Measurements from ENCODE around the gene WDFY1. TPM values are rescaled to one million over a fixed set of nuclear protein-coding genes. Genes with fewer than 3 reads are reported as not detected.

The WDFY1 gene
- total RNA-seq, 1 experiment from 2014 or later = 88.7 TPM

GRCh38 chr2:223922308-223922707 lies 22.8 kb downstream of the WDFY1 start:
- Histone ChIP-seq H3K4me3 (ENCODE audit: low read depth, low read length, poor library complexity, severe bottlenecking) (no peak overlapping the region), H3K27ac (ENCODE audit: low read depth, low read length, poor library complexity, severe bottlenecking) (no peak overlapping the region), H3K9me3 (ENCODE audit: low read depth, low read length, poor library complexity, severe bottlenecking) (peaks cover 14% of the 10 kb centered on the region), H3K27me3 (replicated peaks; ENCODE audit: insufficient read depth, low read depth, low read length, poor library complexity) (no peaks in the 10 kb centered on the region), H3K36me3 (ENCODE audit: insufficient read depth, low read length, poor library complexity, severe bottlenecking) (peaks cover 6% of the 10 kb centered on the region), H3K4me1 (ENCODE audit: insufficient read depth, low read length, poor library complexity, severe bottlenecking) (no peaks in the 10 kb centered on the region)
- ChIA-PET CTCF (no interaction called here), POLR2A (ENCODE audit: low non-redundant PET) (no interaction called here)
- intact Hi-C loops (cut with micrococcal nuclease; ENCODE audit: unreplicated experiment) = no loop called here
- no peak for TF ChIP-seq EZH2 (IDR thresholded peaks at IDR 0.05; ENCODE audit: borderline replicate concordance, low read depth, low read length, poor library complexity, severe bottlenecking)
- TF ChIP-seq, protein P1, sequence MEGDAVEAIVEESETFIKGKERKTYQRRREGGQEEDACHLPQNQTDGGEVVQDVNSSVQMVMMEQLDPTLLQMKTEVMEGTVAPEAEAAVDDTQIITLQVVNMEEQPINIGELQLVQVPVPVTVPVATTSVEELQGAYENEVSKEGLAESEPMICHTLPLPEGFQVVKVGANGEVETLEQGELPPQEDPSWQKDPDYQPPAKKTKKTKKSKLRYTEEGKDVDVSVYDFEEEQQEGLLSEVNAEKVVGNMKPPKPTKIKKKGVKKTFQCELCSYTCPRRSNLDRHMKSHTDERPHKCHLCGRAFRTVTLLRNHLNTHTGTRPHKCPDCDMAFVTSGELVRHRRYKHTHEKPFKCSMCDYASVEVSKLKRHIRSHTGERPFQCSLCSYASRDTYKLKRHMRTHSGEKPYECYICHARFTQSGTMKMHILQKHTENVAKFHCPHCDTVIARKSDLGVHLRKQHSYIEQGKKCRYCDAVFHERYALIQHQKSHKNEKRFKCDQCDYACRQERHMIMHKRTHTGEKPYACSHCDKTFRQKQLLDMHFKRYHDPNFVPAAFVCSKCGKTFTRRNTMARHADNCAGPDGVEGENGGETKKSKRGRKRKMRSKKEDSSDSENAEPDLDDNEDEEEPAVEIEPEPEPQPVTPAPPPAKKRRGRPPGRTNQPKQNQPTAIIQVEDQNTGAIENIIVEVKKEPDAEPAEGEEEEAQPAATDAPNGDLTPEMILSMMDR (conservative IDR thresholded peaks at IDR 0.05; ENCODE audit: low read depth, low read length) = no peak
- DNase-seq (ENCODE audit: low spot score) = no peak
- BruUV-seq (replicated peaks) = no TSS peak

GRCh38 chr2:223921204-223921603 lies 23.9 kb downstream of the WDFY1 start:
- no peak overlapping the region for H3K4me3 ChIP-seq (ENCODE audit: low read depth, low read length, poor library complexity, severe bottlenecking)
- ChIA-PET POLR2A (ENCODE audit: low non-redundant PET) (no interaction called here), CTCF (no interaction called here)
- H3K27me3 ChIP-seq (replicated peaks; ENCODE audit: insufficient read depth, low read depth, low read length, poor library complexity) = no peaks in the 10 kb centered on the region
- no peaks in the 10 kb centered on the region for H3K4me1 ChIP-seq (ENCODE audit: insufficient read depth, low read length, poor library complexity, severe bottlenecking)
- TF ChIP-seq, protein P1 (conservative IDR thresholded peaks at IDR 0.05; ENCODE audit: low read depth, low read length) = no peak
- no peak for TF ChIP-seq EZH2 (IDR thresholded peaks at IDR 0.05; ENCODE audit: borderline replicate concordance, low read depth, low read length, poor library complexity, severe bottlenecking)
- BruUV-seq (replicated peaks) = no TSS peak
- intact Hi-C loops (cut with micrococcal nuclease; ENCODE audit: unreplicated experiment) = no loop called here
- peaks cover 3% of the 10 kb centered on the region for H3K9me3 ChIP-seq (ENCODE audit: low read depth, low read length, poor library complexity, severe bottlenecking)
- no peak for DNase-seq (ENCODE audit: low spot score)
- peaks cover 15% of the 10 kb centered on the region for H3K36me3 ChIP-seq (ENCODE audit: insufficient read depth, low read length, poor library complexity, severe bottlenecking)
- no peak overlapping the region for H3K27ac ChIP-seq (ENCODE audit: low read depth, low read length, poor library complexity, severe bottlenecking)

DNA sequence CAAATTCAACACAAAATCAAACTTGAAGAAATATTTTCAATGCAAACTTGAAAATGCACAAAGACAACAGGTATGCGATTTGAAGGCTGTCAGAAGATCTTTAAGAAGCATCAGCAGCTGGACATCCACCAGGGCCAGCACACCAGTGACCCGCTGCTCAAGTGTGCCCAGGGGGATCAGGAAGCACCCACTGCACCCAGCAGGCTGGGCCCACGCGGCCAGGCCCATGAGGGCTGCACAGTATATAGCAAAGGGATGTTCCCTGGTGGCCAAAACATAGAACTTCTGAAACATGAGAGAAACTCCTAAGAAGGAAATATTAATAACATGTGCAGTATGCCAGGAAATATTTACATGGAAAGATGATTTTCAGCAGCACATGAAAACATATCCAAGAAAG lies 25.0 kb downstream of the WDFY1 start:
- intact Hi-C loops (cut with micrococcal nuclease; ENCODE audit: unreplicated experiment) = no loop called here
- H3K27ac ChIP-seq (ENCODE audit: low read depth, low read length, poor library complexity, severe bottlenecking) = no peak overlapping the region
- no peak for DNase-seq (ENCODE audit: low spot score)
- TF ChIP-seq, protein P1 (conservative IDR thresholded peaks at IDR 0.05; ENCODE audit: low read depth, low read length) = peak; percentile 26; the same call in 1 of the 2 replicates
- TF ChIP-seq EZH2 (IDR thresholded peaks at IDR 0.05; ENCODE audit: borderline replicate concordance, low read depth, low read length, poor library complexity, severe bottlenecking) = no peak
- H3K9me3 ChIP-seq (ENCODE audit: low read depth, low read length, poor library complexity, severe bottlenecking) = no peaks in the 10 kb centered on the region
- no peak overlapping the region for H3K4me3 ChIP-seq (ENCODE audit: low read depth, low read length, poor library complexity, severe bottlenecking)
- H3K4me1 ChIP-seq (ENCODE audit: insufficient read depth, low read length, poor library complexity, severe bottlenecking) = no peaks in the 10 kb centered on the region
- peaks cover 21% of the 10 kb centered on the region for H3K36me3 ChIP-seq (ENCODE audit: insufficient read depth, low read length, poor library complexity, severe bottlenecking)
- POLR2A ChIA-PET (ENCODE audit: low non-redundant PET) = no interaction called here
- CTCF ChIA-PET = no interaction called here
- no TSS peak for BruUV-seq (replicated peaks)
- H3K27me3 ChIP-seq (replicated peaks; ENCODE audit: insufficient read depth, low read depth, low read length, poor library complexity) = no peaks in the 10 kb centered on the region

Data from A673 (cell line).